ENCODE data around the gene TNS3.
"Not testable (repeated sequence)": the region's sequence is repeated elsewhere in the genome, so short reads cannot be mapped to it uniquely, and the experiment has no call there.

TNS3 gene

GRCh38 chr7:47611045-47611511, 29.2 kb upstream of the TNS3 start:
- no peak overlapping the region for H3K4me3 ChIP-seq (ENCODE audit: low read length)
- no peak overlapping the region for H3K4me2 ChIP-seq (ENCODE audit: low read length)
- H4K20me1 ChIP-seq (ENCODE audit: control insufficient read depth, insufficient read depth, low read depth, low read length): no peaks in the 10 kb centered on the region
- H3K4me1 ChIP-seq (ENCODE audit: control insufficient read depth, low read length): peaks cover 9% of the 10 kb centered on the region
- no peak for TF ChIP-seq EZH2phosphoT487 (IDR thresholded peaks at IDR 0.05; ENCODE audit: borderline replicate concordance, low read length)
- no peak for TF ChIP-seq CTCF (IDR thresholded peaks at IDR 0.05; ENCODE audit: low read depth, low read length, poor library complexity, severe bottlenecking)
- no peaks in the 10 kb centered on the region for H3K9me3 ChIP-seq (ENCODE audit: control insufficient read depth, insufficient read depth, low read length)
- no peaks in the 10 kb centered on the region for H3F3A ChIP-seq (ENCODE audit: control insufficient read depth, insufficient read depth)
- no peak overlapping the region for H3K27ac ChIP-seq (ENCODE audit: low read depth, low read length)
- H3K9me2 ChIP-seq (replicated peaks; ENCODE audit: control insufficient read depth, low read length): no peaks in the 10 kb centered on the region
- H3K79me2 ChIP-seq (ENCODE audit: control insufficient read depth, low read length): no peaks in the 10 kb centered on the region
- H3K36me3 ChIP-seq (ENCODE audit: control insufficient read depth, low read length): no peaks in the 10 kb centered on the region
- H3K27me3 ChIP-seq (ENCODE audit: control insufficient read depth, low read length): no peaks in the 10 kb centered on the region

- H3F3A ChIP-seq (ENCODE audit: control insufficient read depth, insufficient read depth): no peaks in the 10 kb centered on the region
- H3K27me3 ChIP-seq (ENCODE audit: control insufficient read depth, low read length): no peaks in the 10 kb centered on the region
- no peaks in the 10 kb centered on the region for H4K20me1 ChIP-seq (ENCODE audit: control insufficient read depth, insufficient read depth, low read depth, low read length)
- no peak for TF ChIP-seq CTCF (IDR thresholded peaks at IDR 0.05; ENCODE audit: low read depth, low read length, poor library complexity, severe bottlenecking)
- no peak for TF ChIP-seq EZH2phosphoT487 (IDR thresholded peaks at IDR 0.05; ENCODE audit: borderline replicate concordance, low read length)
- H3K4me2 ChIP-seq (ENCODE audit: low read length): no peak overlapping the region
- H3K27ac ChIP-seq (ENCODE audit: low read depth, low read length): no peak overlapping the region
- H3K79me2 ChIP-seq (ENCODE audit: control insufficient read depth, low read length): no peaks in the 10 kb centered on the region
- H3K9me3 ChIP-seq (ENCODE audit: control insufficient read depth, insufficient read depth, low read length): no peaks in the 10 kb centered on the region
- no peaks in the 10 kb centered on the region for H3K9me2 ChIP-seq (replicated peaks; ENCODE audit: control insufficient read depth, low read length)
- H3K4me1 ChIP-seq (ENCODE audit: control insufficient read depth, low read length): peaks cover 4% of the 10 kb centered on the region
- H3K36me3 ChIP-seq (ENCODE audit: control insufficient read depth, low read length): no peaks in the 10 kb centered on the region
- H3K4me3 ChIP-seq (ENCODE audit: low read length): no peak overlapping the region
Observed at GRCh38 chr7:47610506-47611044, 28.7 kb upstream of the TNS3 start.

GRCh38 chr7:47609803-47610452, 28.0 kb upstream of the TNS3 start:
- no peaks in the 10 kb centered on the region for H3K9me2 ChIP-seq (replicated peaks; ENCODE audit: control insufficient read depth, low read length)
- TF ChIP-seq EZH2phosphoT487 (IDR thresholded peaks at IDR 0.05; ENCODE audit: borderline replicate concordance, low read length) (no peak), CTCF (IDR thresholded peaks at IDR 0.05; ENCODE audit: low read depth, low read length, poor library complexity, severe bottlenecking) (no peak)
- H3K4me2 ChIP-seq (ENCODE audit: low read length): no peak overlapping the region
- H3K27ac ChIP-seq (ENCODE audit: low read depth, low read length): no peak overlapping the region
- H3K36me3 ChIP-seq (ENCODE audit: control insufficient read depth, low read length): no peaks in the 10 kb centered on the region
- no peaks in the 10 kb centered on the region for H3K27me3 ChIP-seq (ENCODE audit: control insufficient read depth, low read length)
- no peaks in the 10 kb centered on the region for H3K9me3 ChIP-seq (ENCODE audit: control insufficient read depth, insufficient read depth, low read length)
- no peaks in the 10 kb centered on the region for H3K79me2 ChIP-seq (ENCODE audit: control insufficient read depth, low read length)
- no peaks in the 10 kb centered on the region for H4K20me1 ChIP-seq (ENCODE audit: control insufficient read depth, insufficient read depth, low read depth, low read length)
- H3K4me1 ChIP-seq (ENCODE audit: control insufficient read depth, low read length): peaks cover 4% of the 10 kb centered on the region
- no peaks in the 10 kb centered on the region for H3F3A ChIP-seq (ENCODE audit: control insufficient read depth, insufficient read depth)
- H3K4me3 ChIP-seq (ENCODE audit: low read length): no peak overlapping the region

GRCh38 chr7:47606593-47607046, 24.7 kb upstream of the TNS3 start:
- not testable (repeated sequence) for H3F3A ChIP-seq (ENCODE audit: control insufficient read depth, insufficient read depth); H3K9me3 ChIP-seq (ENCODE audit: control insufficient read depth, insufficient read depth, low read length); H3K4me2 ChIP-seq (ENCODE audit: low read length); H3K4me3 ChIP-seq (ENCODE audit: low read length); H3K27ac ChIP-seq (ENCODE audit: low read depth, low read length); H3K79me2 ChIP-seq (ENCODE audit: control insufficient read depth, low read length); H4K20me1 ChIP-seq (ENCODE audit: control insufficient read depth, insufficient read depth, low read depth, low read length); H3K36me3 ChIP-seq (ENCODE audit: control insufficient read depth, low read length); H3K27me3 ChIP-seq (ENCODE audit: control insufficient read depth, low read length); H3K9me2 ChIP-seq (replicated peaks; ENCODE audit: control insufficient read depth, low read length)
- H3K4me1 ChIP-seq (ENCODE audit: control insufficient read depth, low read length): peaks cover 17% of the 10 kb centered on the region

All from DOHH2 (cell line).